Measurements from ENCODE around the gene LAG3. TPM values are rescaled to one million over a fixed set of nuclear protein-coding genes. Genes with fewer than 3 reads are reported as not detected.

The LAG3 gene
- total RNA-seq, 1 experiment from 2014 or later, result 0.16 TPM

- no peak for DNase-seq
- Histone ChIP-seq H3K27me3 (no peaks in the 10 kb centered on the region), H3K9me3 (replicated peaks) (no peaks in the 10 kb centered on the region), H3K4me1 (peaks cover 4% of the 10 kb centered on the region), H3K27ac (no peak overlapping the region), H3K36me3 (peaks cover 46% of the 10 kb centered on the region), H3K4me3 (no peak overlapping the region)
Observed at GRCh38 chr12:6747216-6747615, 25.1 kb upstream of the LAG3 start.

GRCh38 chr12:6748761-6749160 is 23.6 kb upstream of the LAG3 start:
- no peak for DNase-seq
- H3K4me3 ChIP-seq, result no peak overlapping the region
- H3K27me3 ChIP-seq, result no peaks in the 10 kb centered on the region
- H3K9me3 ChIP-seq (replicated peaks), result no peaks in the 10 kb centered on the region
- no peak overlapping the region for H3K27ac ChIP-seq
- H3K4me1 ChIP-seq, result peaks cover 5% of the 10 kb centered on the region
- peaks cover 46% of the 10 kb centered on the region for H3K36me3 ChIP-seq

GRCh38 chr12:6750506-6750905 is 21.8 kb upstream of the LAG3 start:
- no peak overlapping the region for H3K4me3 ChIP-seq
- no peaks in the 10 kb centered on the region for H3K27me3 ChIP-seq
- peaks cover 45% of the 10 kb centered on the region for H3K36me3 ChIP-seq
- H3K27ac ChIP-seq, result no peak overlapping the region
- no peaks in the 10 kb centered on the region for H3K9me3 ChIP-seq (replicated peaks)
- H3K4me1 ChIP-seq, result peaks cover 10% of the 10 kb centered on the region
- DNase-seq, result no peak

- no peak for DNase-seq
Observed at GRCh38 chr12:6751767-6752166, 20.6 kb upstream of the LAG3 start.

GRCh38 chr12:6752167-6752920 is 20.0 kb upstream of the LAG3 start:
- no peaks in the 10 kb centered on the region for H3K9me3 ChIP-seq (replicated peaks)
- peak overlapping the region; percentile 78 for H3K27ac ChIP-seq
- peak; percentile 66 to 67 for DNase-seq
- peaks cover 10% of the 10 kb centered on the region for H3K4me1 ChIP-seq
- H3K27me3 ChIP-seq, result no peaks in the 10 kb centered on the region
- H3K36me3 ChIP-seq, result peaks cover 38% of the 10 kb centered on the region
- peak overlapping the region; percentile 93 for H3K4me3 ChIP-seq

More at GRCh38 chr12:6751767-6752166, 20.6 kb upstream of the LAG3 start:
- peaks cover 41% of the 10 kb centered on the region for H3K36me3 ChIP-seq
- H3K4me3 ChIP-seq, result peak overlapping the region; percentile 93
- H3K4me1 ChIP-seq, result peaks cover 10% of the 10 kb centered on the region
- H3K27ac ChIP-seq, result no peak overlapping the region; the same call in 1 of the 2 replicates
- H3K27me3 ChIP-seq, result no peaks in the 10 kb centered on the region
- no peaks in the 10 kb centered on the region for H3K9me3 ChIP-seq (replicated peaks)

- H3K4me1 ChIP-seq, result peaks cover 10% of the 10 kb centered on the region
- peak within 1 kb of the TSS; percentile 93 for H3K4me3 ChIP-seq
- peaks cover 30% of the 10 kb centered on the region for H3K36me3 ChIP-seq
- no peaks in the 10 kb centered on the region for H3K9me3 ChIP-seq (replicated peaks)
- peak; percentile 98 for DNase-seq
- H3K27me3 ChIP-seq, result no peaks in the 10 kb centered on the region
- peak within 1 kb of the TSS; percentile 78 for H3K27ac ChIP-seq
Observed at GRCh38 chr12:6752921-6753771, 19.2 kb upstream of the LAG3 start, which contains the start of gene MLF2. MLF2 (minus strand) TSS chr12:6753141; CDS start chr12:6752334, 807 bp downstream.

GRCh38 chr12:6753772-6754356 is 18.5 kb upstream of the LAG3 start:
- peak overlapping the region; percentile 93 for H3K4me3 ChIP-seq
- H3K4me1 ChIP-seq, result peaks cover 10% of the 10 kb centered on the region
- peaks cover 27% of the 10 kb centered on the region for H3K36me3 ChIP-seq
- no peak for DNase-seq
- H3K27me3 ChIP-seq, result no peaks in the 10 kb centered on the region
- H3K27ac ChIP-seq, result no peak overlapping the region
- no peaks in the 10 kb centered on the region for H3K9me3 ChIP-seq (replicated peaks)

- Histone ChIP-seq H3K9me3 (replicated peaks) (no peaks in the 10 kb centered on the region), H3K4me3 (no peak overlapping the region), H3K36me3 (peaks cover 25% of the 10 kb centered on the region), H3K4me1 (peaks cover 10% of the 10 kb centered on the region), H3K27me3 (no peaks in the 10 kb centered on the region), H3K27ac (no peak overlapping the region)
- DNase-seq, result no peak
Observed at GRCh38 chr12:6754411-6754810, 17.9 kb upstream of the LAG3 start.

GRCh38 chr12:6757028-6757690 is 15.2 kb upstream of the LAG3 start:
- H3K27ac ChIP-seq, result no peak overlapping the region
- H3K27me3 ChIP-seq, result no peaks in the 10 kb centered on the region
- no peaks in the 10 kb centered on the region for H3K36me3 ChIP-seq
- H3K9me3 ChIP-seq (replicated peaks), result no peaks in the 10 kb centered on the region
- H3K4me1 ChIP-seq, result peaks cover 6% of the 10 kb centered on the region
- DNase-seq, result no peak
- H3K4me3 ChIP-seq, result no peak overlapping the region

GRCh38 chr12:6758506-6759095 is 13.7 kb upstream of the LAG3 start:
- no peaks in the 10 kb centered on the region for H3K36me3 ChIP-seq
- DNase-seq, result no peak
- no peaks in the 10 kb centered on the region for H3K9me3 ChIP-seq (replicated peaks)
- H3K27ac ChIP-seq, result no peak overlapping the region
- H3K4me3 ChIP-seq, result no peak overlapping the region
- no peaks in the 10 kb centered on the region for H3K27me3 ChIP-seq
- H3K4me1 ChIP-seq, result peaks cover 12% of the 10 kb centered on the region

GRCh38 chr12:6759741-6760140 is 12.6 kb upstream of the LAG3 start:
- Histone ChIP-seq H3K27me3 (no peaks in the 10 kb centered on the region), H3K27ac (no peak overlapping the region), H3K4me3 (no peak overlapping the region), H3K9me3 (replicated peaks) (no peaks in the 10 kb centered on the region), H3K4me1 (peaks cover 12% of the 10 kb centered on the region), H3K36me3 (no peaks in the 10 kb centered on the region)
- DNase-seq, result no peak

GRCh38 chr12:6763380-6763779 is 8.9 kb upstream of the LAG3 start:
- Histone ChIP-seq H3K4me1 (peaks cover 23% of the 10 kb centered on the region), H3K9me3 (replicated peaks) (no peaks in the 10 kb centered on the region), H3K27me3 (no peaks in the 10 kb centered on the region), H3K4me3 (peak overlapping the region; percentile 20), H3K27ac (peak overlapping the region; percentile 43), H3K36me3 (no peaks in the 10 kb centered on the region)
- no peak for DNase-seq

- Histone ChIP-seq H3K4me3 (peak overlapping the region; percentile 78), H3K9me3 (replicated peaks) (no peaks in the 10 kb centered on the region), H3K27me3 (no peaks in the 10 kb centered on the region), H3K27ac (peak overlapping the region; percentile 43), H3K4me1 (peaks cover 26% of the 10 kb centered on the region), H3K36me3 (no peaks in the 10 kb centered on the region)
- DNase-seq, result peak; percentile 98 to 99
Observed at GRCh38 chr12:6764011-6764828, 8.1 kb upstream of the LAG3 start.
